ENCODE measurements around the gene KIAA1549.
"Not testable (repeated sequence)": the region's sequence is repeated elsewhere in the genome, so short reads cannot be mapped to it uniquely, and the experiment has no call there.

Gene KIAA1549

GRCh38 chr7:138813945-138814344, 167.2 kb downstream of the KIAA1549 start:
- no peak for DNase-seq (ENCODE audit: low read depth in 2 of 2)

- not testable (repeated sequence) for DNase-seq (ENCODE audit: low read depth in 2 of 2)
These were observed 169.9 kb downstream of the KIAA1549 start for GRCh38 chr7:138811327-138811726.

- DNase-seq (ENCODE audit: low read depth in 2 of 2), result no peak
These were observed 171.8 kb downstream of the KIAA1549 start for GRCh38 chr7:138809346-138809745.

DNA sequence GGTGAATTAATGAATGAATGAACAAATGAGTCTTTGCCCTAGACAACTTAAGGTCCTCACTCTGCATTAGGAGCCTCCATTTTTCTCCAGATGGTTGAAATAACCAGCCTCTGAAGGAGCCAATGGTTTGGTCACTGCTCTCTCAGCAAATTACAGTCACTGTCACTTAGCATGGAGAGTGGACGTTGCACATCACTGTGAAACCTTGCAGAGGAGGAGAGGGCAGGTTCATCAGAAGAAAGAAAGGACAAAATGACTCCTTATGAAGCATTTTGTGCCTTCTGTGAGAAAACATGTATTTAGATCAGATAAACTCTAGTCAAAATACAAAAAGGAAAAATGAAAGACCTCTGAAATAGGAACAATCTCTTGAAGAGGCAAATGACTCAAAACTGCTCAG, 176.6 kb downstream of the KIAA1549 start:
- DNase-seq (ENCODE audit: low read depth in 2 of 2), result no peak

GRCh38 chr7:138802706-138803105, 178.5 kb downstream of the KIAA1549 start:
- no peak for DNase-seq (ENCODE audit: low read depth in 2 of 2)

DNA sequence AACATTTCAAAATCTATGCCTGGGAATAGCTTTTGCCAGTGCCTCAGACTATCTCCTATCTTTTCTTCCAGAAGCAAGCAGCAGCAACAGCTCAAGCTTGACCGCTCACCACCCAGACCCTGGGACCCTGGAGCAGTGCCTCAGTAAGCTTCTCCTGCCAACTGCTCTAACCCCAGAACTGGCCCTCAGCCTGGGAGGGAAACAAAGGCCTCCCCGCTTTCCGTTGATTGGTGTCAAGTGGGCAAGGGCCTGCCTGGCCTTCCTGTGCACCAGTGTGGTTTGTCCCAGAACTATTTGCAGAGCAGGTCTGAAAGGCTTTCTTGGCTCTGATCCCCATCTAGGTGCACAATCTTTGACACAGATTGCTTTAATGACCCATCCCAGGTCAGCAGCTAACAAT, 179.9 kb downstream of the KIAA1549 start:
- DNase-seq (ENCODE audit: low read depth in 2 of 2), result no peak

DNA sequence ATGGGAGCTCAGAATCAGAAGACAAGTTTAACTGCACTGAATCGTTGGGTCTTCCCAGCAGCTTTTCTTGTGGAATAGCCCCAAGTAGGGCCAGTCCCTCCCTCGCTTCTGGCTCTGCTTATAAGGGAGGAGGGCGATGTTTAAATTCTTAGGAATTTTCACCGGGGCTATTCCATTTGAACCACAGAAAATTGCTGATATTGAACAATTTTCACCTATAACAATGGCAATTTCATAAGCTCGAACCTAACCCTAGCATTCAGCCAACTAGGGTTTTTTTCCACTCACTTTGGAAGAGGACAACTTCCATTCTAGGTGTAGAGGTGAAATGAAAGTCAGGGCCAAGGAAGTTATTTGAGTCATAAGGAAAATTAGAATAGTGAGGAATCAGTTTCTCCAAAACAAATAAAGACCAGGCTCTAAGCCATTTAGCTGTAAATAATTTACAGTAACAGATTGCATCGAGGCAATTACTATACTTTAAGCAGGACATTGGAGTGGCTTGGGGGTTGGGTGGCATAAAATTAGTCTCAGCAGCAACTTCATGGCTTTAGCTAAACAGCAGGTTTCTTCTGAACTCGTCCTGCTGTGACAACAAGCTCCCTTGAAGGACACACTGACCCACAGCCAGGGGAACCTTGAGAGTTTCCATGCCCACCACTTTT, 181.7 kb downstream of the KIAA1549 start:
- no peak for DNase-seq (ENCODE audit: low read depth in 2 of 2)

DNA sequence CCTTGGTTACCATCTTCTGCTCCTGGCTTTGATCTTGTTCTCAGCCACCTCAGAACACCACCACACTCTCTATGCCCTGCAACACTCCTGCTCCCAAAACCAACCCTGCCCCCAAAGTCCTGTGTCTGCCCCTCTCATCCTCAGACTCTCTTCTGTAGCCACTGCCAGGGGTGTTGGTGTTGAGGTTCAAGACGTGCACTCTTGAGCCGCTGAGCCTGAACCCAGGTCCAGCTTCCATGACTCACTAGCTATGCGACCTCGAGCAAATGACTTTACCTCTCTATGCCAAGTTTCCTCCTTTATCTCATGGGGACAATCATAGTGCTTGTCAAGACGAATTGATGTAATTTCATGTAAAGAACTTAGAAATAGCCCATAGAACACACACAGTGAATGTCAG, 182.4 kb downstream of the KIAA1549 start:
- no peak for DNase-seq (ENCODE audit: low read depth in 2 of 2)

- DNase-seq (ENCODE audit: low read depth in 2 of 2), result no peak
These were observed 183.4 kb downstream of the KIAA1549 start, which contains the start of the genes ATP6V0A4 and TMEM213 for GRCh38 chr7:138797715-138798320. Gene ATP6V0A4, minus strand, starts transcription at chr7:138798196. Its CDS starts 26,949 bp downstream, at chr7:138771247. Gene TMEM213, plus strand, starts transcription at chr7:138797994. Its CDS starts 111 bp downstream, at chr7:138798105.

DNA sequence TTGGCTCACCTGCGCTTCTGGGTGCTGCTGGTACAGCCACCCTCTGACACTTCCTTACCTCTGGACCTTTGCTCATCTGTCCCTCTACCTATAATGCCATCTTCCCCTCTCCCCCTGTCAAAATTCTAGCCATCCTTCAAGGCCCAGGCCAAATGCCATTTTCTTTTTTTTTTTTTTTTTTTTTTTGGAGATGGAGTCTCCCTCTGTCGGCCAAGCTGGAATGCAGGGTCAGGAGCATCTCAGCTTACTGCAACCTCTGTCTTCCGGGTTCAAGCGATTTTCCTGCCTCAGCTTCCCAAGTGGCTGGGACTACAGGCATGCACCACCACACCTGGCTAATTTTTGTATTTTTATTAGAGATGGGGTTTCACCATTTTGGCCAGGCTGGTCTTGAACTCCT, 184.1 kb downstream of the KIAA1549 start:
- not testable (repeated sequence) for DNase-seq (ENCODE audit: low read depth in 2 of 2)

DNA sequence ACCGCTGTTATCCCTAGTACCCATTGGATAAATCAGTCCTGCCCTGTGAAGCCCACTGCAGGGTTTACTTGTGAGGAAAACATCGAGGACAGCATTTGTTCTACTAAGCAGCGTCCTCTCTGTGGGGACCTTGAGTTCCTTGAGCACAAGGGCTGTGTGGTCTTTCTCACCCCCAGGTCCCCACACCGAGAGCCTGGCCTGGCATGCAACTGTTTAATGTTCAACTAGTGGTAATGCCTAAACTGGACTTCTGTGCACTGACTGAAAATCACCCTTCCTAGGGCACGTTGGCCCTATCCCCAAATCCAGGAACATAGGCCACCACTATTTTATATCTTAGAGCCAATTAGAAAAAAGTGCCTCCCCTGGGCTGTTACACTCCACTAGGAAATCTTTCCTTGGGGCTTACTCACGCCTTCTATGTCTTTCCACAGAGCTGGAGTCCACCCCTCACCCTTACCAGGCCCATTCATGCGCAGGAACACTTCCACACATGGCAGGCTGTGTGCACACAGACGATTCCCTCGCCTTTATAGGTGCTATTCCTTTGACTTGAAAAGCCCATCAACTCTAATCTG, 185.1 kb downstream of the KIAA1549 start:
- no peak for DNase-seq (ENCODE audit: low read depth in 2 of 2)

DNA sequence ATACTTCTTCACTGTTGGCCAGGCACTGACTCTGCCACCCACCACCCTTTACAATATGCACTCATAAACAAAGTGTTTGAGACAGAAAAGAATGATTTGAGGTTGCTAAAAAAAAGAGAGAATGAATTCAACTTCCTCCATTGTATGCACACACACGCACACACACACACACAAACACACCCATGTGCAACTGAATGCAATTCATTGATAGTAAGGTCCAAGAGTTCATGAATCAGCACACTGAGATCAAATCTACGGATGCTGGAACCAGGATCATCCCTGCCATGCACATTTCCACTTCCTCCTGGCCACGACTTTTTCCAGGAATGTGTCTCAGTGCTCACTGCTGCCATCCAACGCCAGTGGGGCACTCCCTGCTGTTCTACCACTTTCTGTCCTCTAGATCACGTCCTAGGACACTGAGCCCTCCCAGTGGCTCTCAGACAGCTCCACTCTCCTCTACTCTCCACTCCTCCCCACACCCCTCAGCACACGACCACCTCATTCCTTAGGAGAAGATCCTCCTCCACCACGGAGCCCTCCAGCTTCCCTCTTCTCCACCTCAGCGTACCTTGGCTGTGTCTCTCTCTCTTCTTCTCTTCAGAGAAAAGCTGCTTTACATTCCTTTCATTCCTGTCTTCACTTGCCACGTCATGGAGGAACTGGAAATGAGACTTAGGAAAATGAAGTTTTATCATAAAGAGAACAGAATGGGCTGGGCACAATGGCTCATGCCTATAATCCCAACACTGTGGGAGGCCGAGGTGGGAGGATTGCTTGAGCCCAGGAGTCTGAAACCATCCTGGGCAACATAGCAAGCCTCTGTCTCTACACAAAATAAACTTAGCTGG, 195.4 kb downstream of the KIAA1549 start:
- no peak for DNase-seq (ENCODE audit: low read depth in 2 of 2)

DNA sequence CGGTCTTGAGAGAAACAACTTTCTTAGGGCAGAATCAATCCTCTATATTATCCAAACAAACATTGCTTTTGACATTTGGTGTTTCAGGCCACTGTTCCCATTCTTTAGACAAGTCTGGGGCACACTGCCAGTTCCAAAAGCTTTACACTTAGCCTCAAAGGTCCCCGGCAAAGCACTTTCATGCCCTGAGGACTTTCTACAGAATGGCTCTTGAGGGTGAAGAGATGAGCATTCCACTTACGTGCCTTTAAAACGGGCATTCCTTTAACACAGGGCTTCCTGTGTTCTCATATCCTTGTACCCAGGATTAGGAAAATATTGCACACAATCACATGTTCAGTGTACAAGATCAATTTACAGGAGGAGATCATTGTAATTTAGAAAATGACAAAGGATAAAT, 196.5 kb downstream of the KIAA1549 start:
- DNase-seq (ENCODE audit: low read depth in 2 of 2), result no peak

Measured in stimulated activated CD8-positive, alpha-beta memory T cell treated with anti-CD3 and anti-CD28 coated beads, Interleukin-7, amount 100 ng/mL, for 4 hours (primary cell).